HG03280 (cell line): ENCODE measurements around the gene NCCRP1.

Experiments
- ATAC-seq: cut with Tn5 transposase; IDR thresholded peaks from one replicate; pipeline ENCODE4 v1.9.1; 2021; ENCODE audit warnings: mild to moderate bottlenecking, moderate library complexity; ENCODE audit not compliant: unreplicated experiment

NCCRP1 gene

GRCh38 chr19:39196860-39197562, at the start of gene NCCRP1:
Gene NCCRP1 (plus strand): TSS chr19:39196964. CDS start chr19:39196983, 19 bp downstream.
- no peak for ATAC-seq

GRCh38 chr19:39147480-39147879, 49.3 kb upstream of the NCCRP1 start:
- ATAC-seq: no peak

GRCh38 chr19:39148939-39149529, 47.7 kb upstream of the NCCRP1 start:
- ATAC-seq: no peak

- no peak for ATAC-seq
Measured at GRCh38 chr19:39150235-39150634, 46.5 kb upstream of the NCCRP1 start.

GRCh38 chr19:39150807-39151600, 45.8 kb upstream of the NCCRP1 start:
- no peak for ATAC-seq

GRCh38 chr19:39152066-39152465, 44.7 kb upstream of the NCCRP1 start:
- no peak for ATAC-seq

- no peak for ATAC-seq
Measured at GRCh38 chr19:39154100-39154628, 42.6 kb upstream of the NCCRP1 start.

GRCh38 chr19:39154629-39155100, 42.1 kb upstream of the NCCRP1 start:
- ATAC-seq: no peak

- no peak for ATAC-seq
Measured at GRCh38 chr19:39155114-39155700, 41.6 kb upstream of the NCCRP1 start.

GRCh38 chr19:39155741-39156140, 41.0 kb upstream of the NCCRP1 start:
- ATAC-seq: no peak

GRCh38 chr19:39156326-39157230, 40.2 kb upstream of the NCCRP1 start:
- no peak for ATAC-seq

- ATAC-seq: no peak
Measured at GRCh38 chr19:39157275-39157996, 39.3 kb upstream of the NCCRP1 start.

GRCh38 chr19:39157997-39158389, 38.8 kb upstream of the NCCRP1 start:
- ATAC-seq: no peak

GRCh38 chr19:39158646-39159260, 38.0 kb upstream of the NCCRP1 start:
- no peak for ATAC-seq

GRCh38 chr19:39160523-39160861, 36.3 kb upstream of the NCCRP1 start:
- ATAC-seq: no peak

- ATAC-seq: no peak
Measured at GRCh38 chr19:39160889-39161672, 35.7 kb upstream of the NCCRP1 start.

GRCh38 chr19:39162441-39163043, 34.2 kb upstream of the NCCRP1 start:
- no peak for ATAC-seq

GRCh38 chr19:39163621-39164020, 33.1 kb upstream of the NCCRP1 start:
- ATAC-seq: no peak
